ENCODE data around the gene CADPS2.

CADPS2 gene

GRCh38 chr7:122869260-122869659 is 17.0 kb downstream of the CADPS2 start:
- Histone ChIP-seq H4K20me1 (ENCODE audit: insufficient read depth, low read length) (no peaks in the 10 kb centered on the region), H3K4me1 (ENCODE audit: insufficient read depth, low read length) (no peaks in the 10 kb centered on the region), H3K4me3 (ENCODE audit: low read depth in 1 of 2, low read length in 2 of 2) (no peak overlapping the region), H3K27me3 (ENCODE audit: insufficient read depth, low read length, poor library complexity) (no peaks in the 10 kb centered on the region), H3K79me2 (ENCODE audit: insufficient read depth, low read length) (no peaks in the 10 kb centered on the region), H3K27ac (ENCODE audit: low read length) (no peak overlapping the region), H3K4me2 (ENCODE audit: insufficient read depth, low read length) (no peak overlapping the region), H3K9ac (ENCODE audit: low read depth, low read length) (no peak overlapping the region), H2AFZ (ENCODE audit: low read depth, low read length) (no peak overlapping the region), H3K36me3 (ENCODE audit: insufficient read depth, low read length) (no peaks in the 10 kb centered on the region), H3K9me3 (ENCODE audit: insufficient read depth, low read length, severe bottlenecking) (peaks cover 7% of the 10 kb centered on the region)
- TF ChIP-seq CTCF (IDR thresholded peaks at IDR 0.05; ENCODE audit: borderline replicate concordance, extremely low read depth, low read length, poor library complexity, severe bottlenecking) = no peak
- TF ChIP-seq EZH2 (IDR thresholded peaks at IDR 0.05; ENCODE audit: borderline replicate concordance, low read depth, low read length, severe bottlenecking) = no peak
- DNase-seq = no peak
- no peak for ATAC-seq (ENCODE audit: insufficient read depth, low read depth)

- Histone ChIP-seq H3K27me3 (ENCODE audit: insufficient read depth, low read length, poor library complexity) (no peaks in the 10 kb centered on the region), H3K36me3 (ENCODE audit: insufficient read depth, low read length) (no peaks in the 10 kb centered on the region), H3K79me2 (ENCODE audit: insufficient read depth, low read length) (no peaks in the 10 kb centered on the region), H2AFZ (ENCODE audit: low read depth, low read length) (no peak overlapping the region), H4K20me1 (ENCODE audit: insufficient read depth, low read length) (no peaks in the 10 kb centered on the region), H3K9ac (ENCODE audit: low read depth, low read length) (no peak overlapping the region), H3K4me2 (ENCODE audit: insufficient read depth, low read length) (no peak overlapping the region), H3K9me3 (ENCODE audit: insufficient read depth, low read length, severe bottlenecking) (peaks cover 7% of the 10 kb centered on the region), H3K4me3 (ENCODE audit: low read depth in 1 of 2, low read length in 2 of 2) (no peak overlapping the region), H3K27ac (ENCODE audit: low read length) (no peak overlapping the region), H3K4me1 (ENCODE audit: insufficient read depth, low read length) (no peaks in the 10 kb centered on the region)
- TF ChIP-seq EZH2 (IDR thresholded peaks at IDR 0.05; ENCODE audit: borderline replicate concordance, low read depth, low read length, severe bottlenecking) (no peak), CTCF (IDR thresholded peaks at IDR 0.05; ENCODE audit: borderline replicate concordance, extremely low read depth, low read length, poor library complexity, severe bottlenecking) (no peak)
- ATAC-seq (ENCODE audit: insufficient read depth, low read depth) = no peak
- DNase-seq = no peak
Observed at GRCh38 chr7:122867471-122867980, 18.7 kb downstream of the CADPS2 start.

GRCh38 chr7:122864838-122865237 is 21.4 kb downstream of the CADPS2 start:
- no peak for DNase-seq
- H3K27me3 ChIP-seq (ENCODE audit: insufficient read depth, low read length, poor library complexity) = no peaks in the 10 kb centered on the region
- H3K79me2 ChIP-seq (ENCODE audit: insufficient read depth, low read length) = no peaks in the 10 kb centered on the region
- no peak for TF ChIP-seq CTCF (IDR thresholded peaks at IDR 0.05; ENCODE audit: borderline replicate concordance, extremely low read depth, low read length, poor library complexity, severe bottlenecking)
- no peak for TF ChIP-seq EZH2 (IDR thresholded peaks at IDR 0.05; ENCODE audit: borderline replicate concordance, low read depth, low read length, severe bottlenecking)
- H3K4me3 ChIP-seq (ENCODE audit: low read depth in 1 of 2, low read length in 2 of 2) = no peak overlapping the region
- no peaks in the 10 kb centered on the region for H3K36me3 ChIP-seq (ENCODE audit: insufficient read depth, low read length)
- H4K20me1 ChIP-seq (ENCODE audit: insufficient read depth, low read length) = no peaks in the 10 kb centered on the region
- H3K4me1 ChIP-seq (ENCODE audit: insufficient read depth, low read length) = no peaks in the 10 kb centered on the region
- no peak overlapping the region for H2AFZ ChIP-seq (ENCODE audit: low read depth, low read length)
- no peak overlapping the region for H3K9ac ChIP-seq (ENCODE audit: low read depth, low read length)
- peaks cover 7% of the 10 kb centered on the region for H3K9me3 ChIP-seq (ENCODE audit: insufficient read depth, low read length, severe bottlenecking)
- no peak overlapping the region for H3K4me2 ChIP-seq (ENCODE audit: insufficient read depth, low read length)
- ATAC-seq (ENCODE audit: insufficient read depth, low read depth) = no peak
- H3K27ac ChIP-seq (ENCODE audit: low read length) = no peak overlapping the region

GRCh38 chr7:122864016-122864415 is 22.2 kb downstream of the CADPS2 start:
- no peaks in the 10 kb centered on the region for H3K4me1 ChIP-seq (ENCODE audit: insufficient read depth, low read length)
- no peak for ATAC-seq (ENCODE audit: insufficient read depth, low read depth)
- TF ChIP-seq EZH2 (IDR thresholded peaks at IDR 0.05; ENCODE audit: borderline replicate concordance, low read depth, low read length, severe bottlenecking) (no peak), CTCF (IDR thresholded peaks at IDR 0.05; ENCODE audit: borderline replicate concordance, extremely low read depth, low read length, poor library complexity, severe bottlenecking) (no peak)

More at GRCh38 chr7:122864016-122864415, 22.2 kb downstream of the CADPS2 start:
- no peak overlapping the region for H3K9ac ChIP-seq (ENCODE audit: low read depth, low read length)
- no peak overlapping the region for H3K27ac ChIP-seq (ENCODE audit: low read length)
- no peaks in the 10 kb centered on the region for H3K79me2 ChIP-seq (ENCODE audit: insufficient read depth, low read length)
- no peak for DNase-seq
- H3K27me3 ChIP-seq (ENCODE audit: insufficient read depth, low read length, poor library complexity) = no peaks in the 10 kb centered on the region
- no peaks in the 10 kb centered on the region for H3K36me3 ChIP-seq (ENCODE audit: insufficient read depth, low read length)
- peaks cover 4% of the 10 kb centered on the region for H3K9me3 ChIP-seq (ENCODE audit: insufficient read depth, low read length, severe bottlenecking)
- no peak overlapping the region for H2AFZ ChIP-seq (ENCODE audit: low read depth, low read length)
- no peak overlapping the region for H3K4me2 ChIP-seq (ENCODE audit: insufficient read depth, low read length)
- H4K20me1 ChIP-seq (ENCODE audit: insufficient read depth, low read length) = no peaks in the 10 kb centered on the region
- H3K4me3 ChIP-seq (ENCODE audit: low read depth in 1 of 2, low read length in 2 of 2) = no peak overlapping the region
